Esophagus squamous epithelium (tissue), 4 donors: Measurements from ENCODE around the gene SIX1.

Source experiments
- POLR2A ChIP-seq, 4 donors: fragments of 450-650 bp; IDR thresholded peaks; one replicate each; pipeline ENCODE4 v1.6.1; 2017; ENCODE audit warnings: antibody characterized with exemption in 4 of 4, mild to moderate bottlenecking in 4 of 4, moderate library complexity in 3 of 4
- TF ChIP-seq, protein P1 (sequence below), 6 experiments: fragments of 450-650 bp in 4 of 6; fragments of 200-600 bp in 2 of 6; sonication (generic) in 2 of 6; IDR thresholded peaks; one replicate each; pipeline ENCODE4 v1.5.1; 2016 to 2019; ENCODE audit warnings: antibody characterized with exemption in 6 of 6, mild to moderate bottlenecking in 4 of 6, moderate library complexity in 4 of 6

DNA sequence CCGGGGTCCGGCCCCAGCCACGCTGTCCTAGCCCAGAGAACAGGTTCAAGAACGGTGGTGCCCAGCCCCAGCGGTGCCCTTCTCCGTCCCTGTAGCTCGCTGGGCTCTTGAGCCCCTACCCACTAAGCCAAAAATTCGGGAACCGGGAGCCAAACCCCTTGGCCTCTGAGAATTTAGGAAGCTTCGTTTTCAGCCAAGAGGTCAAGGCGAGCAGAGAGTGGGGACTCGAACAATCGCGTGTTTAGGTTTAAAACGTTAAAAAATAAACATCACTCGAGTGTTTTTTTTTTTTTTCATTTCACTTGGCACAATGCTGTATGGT lies 6.2 kb downstream of the SIX1 start:
- TF ChIP-seq, protein P1, sequence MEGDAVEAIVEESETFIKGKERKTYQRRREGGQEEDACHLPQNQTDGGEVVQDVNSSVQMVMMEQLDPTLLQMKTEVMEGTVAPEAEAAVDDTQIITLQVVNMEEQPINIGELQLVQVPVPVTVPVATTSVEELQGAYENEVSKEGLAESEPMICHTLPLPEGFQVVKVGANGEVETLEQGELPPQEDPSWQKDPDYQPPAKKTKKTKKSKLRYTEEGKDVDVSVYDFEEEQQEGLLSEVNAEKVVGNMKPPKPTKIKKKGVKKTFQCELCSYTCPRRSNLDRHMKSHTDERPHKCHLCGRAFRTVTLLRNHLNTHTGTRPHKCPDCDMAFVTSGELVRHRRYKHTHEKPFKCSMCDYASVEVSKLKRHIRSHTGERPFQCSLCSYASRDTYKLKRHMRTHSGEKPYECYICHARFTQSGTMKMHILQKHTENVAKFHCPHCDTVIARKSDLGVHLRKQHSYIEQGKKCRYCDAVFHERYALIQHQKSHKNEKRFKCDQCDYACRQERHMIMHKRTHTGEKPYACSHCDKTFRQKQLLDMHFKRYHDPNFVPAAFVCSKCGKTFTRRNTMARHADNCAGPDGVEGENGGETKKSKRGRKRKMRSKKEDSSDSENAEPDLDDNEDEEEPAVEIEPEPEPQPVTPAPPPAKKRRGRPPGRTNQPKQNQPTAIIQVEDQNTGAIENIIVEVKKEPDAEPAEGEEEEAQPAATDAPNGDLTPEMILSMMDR (IDR thresholded peaks at IDR 0.05), result no peak
- no peak for TF ChIP-seq POLR2A (IDR thresholded peaks at IDR 0.05)
